Endothelial cell of umbilical vein (primary cell): Measurements from ENCODE around the gene LGALS12. TPM values are rescaled to one million over a fixed set of nuclear protein-coding genes. Genes with fewer than 3 reads are reported as not detected.

Source experiments
- BruUV-seq: library from RNA; stranded (reverse); fragments of 400-500 nt; replicated peaks from 2 replicates; lab custom pipeline; 2021; lab: Mats Ljungman, UMichigan
- CTCF ChIA-PET: fragments of 300-600, 350-600 bp; sonication (Branson Sonifier 250); formaldehyde crosslinking; loops from one replicate; lab custom pipeline; 2021; ENCODE audit warnings: antibody characterized with exemption, inconsistent platforms; lab: Charles Lee
- POLR2A ChIA-PET: fragments of 300-600, 350-600 bp; sonication (Branson Sonifier 250); formaldehyde crosslinking; loops from one replicate; lab custom pipeline; 2021; ENCODE audit warnings: antibody characterized with exemption, inconsistent platforms; lab: Charles Lee
- DNase-seq: peaks from one replicate; pipeline ENCODE4 v3.0.0-alpha.2; 2011; ENCODE audit warnings: low read depth, low spot score
- FAIRE-seq: peaks from 2 replicates; lab custom pipeline; 2011; peaks lifted over from hg19 to GRCh38; lab: Jason Lieb, UNC
- H2AFZ ChIP-seq: 2 replicates; pipeline ENCODE4 v1.6.0; 2012; ENCODE audit warnings: low read depth, low read length, control low read depth, inconsistent platforms
- H3K27ac ChIP-seq: 2 replicates; pipeline ENCODE4 v1.5.1; 2011; ENCODE audit warnings: low read depth, mild to moderate bottlenecking, control low read depth, low read length, moderate library complexity; ENCODE audit not compliant: insufficient read depth
- H3K27me3 ChIP-seq, 2 experiments: 2 replicates each; pipeline versions ENCODE4 v1.6.0 to v1.6.1; 2011; ENCODE audit warnings: low read length in 2 of 2, mixed read lengths in 1 of 2; ENCODE audit not compliant: control insufficient read depth in 2 of 2, insufficient read depth in 2 of 2
- H3K36me3 ChIP-seq, 2 experiments: 2 replicates in 1 of 2; 3 replicates in 1 of 2; pipeline ENCODE4 v1.5.1; 2011; ENCODE audit warnings: low read length in 2 of 2, mild to moderate bottlenecking in 1 of 2, moderate library complexity in 1 of 2; ENCODE audit not compliant: control insufficient read depth in 2 of 2, insufficient read depth in 2 of 2; ENCODE audit errors: extremely low read depth in 1 of 2
- H3K4me1 ChIP-seq: 3 replicates; pipeline ENCODE4 v1.5.1; 2011; ENCODE audit warnings: mild to moderate bottlenecking, low read length; ENCODE audit not compliant: control insufficient read depth, insufficient read depth; ENCODE audit errors: extremely low read depth
- H3K4me2 ChIP-seq: 2 replicates; pipeline ENCODE4 v1.6.1; 2011; ENCODE audit warnings: low read length, control low read depth, mixed read lengths; ENCODE audit not compliant: insufficient read depth
- H3K4me3 ChIP-seq, 3 experiments: fragments of 200-600 bp in 1 of 3; sonication (generic), shearing (Covaris generic) in 1 of 3; replicated peaks in 1 of 3; 2 replicates each; pipeline ENCODE4 v1.5.1; 2011 to 2016; ENCODE audit warnings: control low read depth in 3 of 3, low read length in 3 of 3, mild to moderate bottlenecking in 2 of 3, inconsistent platforms in 1 of 3, low read depth in 1 of 3, moderate library complexity in 1 of 3; ENCODE audit not compliant: insufficient read depth in 1 of 3
- H3K79me2 ChIP-seq: 2 replicates; pipeline ENCODE4 v1.6.0; 2012; ENCODE audit warnings: low read length, inconsistent platforms; ENCODE audit not compliant: control insufficient read depth, insufficient read depth
- H3K9ac ChIP-seq: replicated peaks from 2 replicates; pipeline ENCODE3; 2011; ENCODE audit warnings: low read length, control low read depth; ENCODE audit not compliant: insufficient read depth; ENCODE audit errors: extremely low read depth
- H3K9me1 ChIP-seq: replicated peaks from 3 replicates; pipeline ENCODE4 v1.6.0; 2011; ENCODE audit warnings: mild to moderate bottlenecking, low read length; ENCODE audit not compliant: control insufficient read depth, insufficient read depth; ENCODE audit errors: extremely low read depth
- H3K9me3 ChIP-seq: replicated peaks from 2 replicates; pipeline ENCODE4 v1.5.1; 2012; ENCODE audit warnings: low read length, inconsistent platforms; ENCODE audit not compliant: control insufficient read depth, insufficient read depth
- H4K20me1 ChIP-seq: replicated peaks from 2 replicates; pipeline ENCODE3; 2011; ENCODE audit warnings: mild to moderate bottlenecking, low read length; ENCODE audit not compliant: control insufficient read depth, insufficient read depth; ENCODE audit errors: extremely low read depth
- CTCF ChIP-seq, 2 donors: IDR thresholded peaks; 1 replicate in 1 of 2; 2 replicates in 1 of 2; pipeline ENCODE4 v1.5.1; 2011; ENCODE audit warnings: low read length in 2 of 2, mild to moderate bottlenecking in 2 of 2, moderate library complexity in 2 of 2, control low read depth in 1 of 2, inconsistent platforms in 1 of 2, low read depth in 1 of 2; ENCODE audit not compliant: insufficient read depth in 1 of 2; ENCODE audit errors: extremely low read depth in 1 of 2
- EZH2 ChIP-seq: IDR thresholded peaks from 2 replicates; pipeline ENCODE4 v1.6.1; 2012; ENCODE audit warnings: borderline replicate concordance, low read depth, mild to moderate bottlenecking, moderate library complexity, low read length, inconsistent platforms; ENCODE audit not compliant: severe bottlenecking
- FOS ChIP-seq: IDR thresholded peaks from 2 replicates; pipeline ENCODE4 v1.6.1; 2011; ENCODE audit warnings: mild to moderate bottlenecking, low read length, moderate library complexity, borderline replicate concordance; ENCODE audit not compliant: insufficient read depth
- GATA2 ChIP-seq: IDR thresholded peaks from 2 replicates; pipeline ENCODE4 v1.7.0; 2011; ENCODE audit warnings: low read depth, mild to moderate bottlenecking, moderate library complexity, mixed read lengths, low read length; ENCODE audit not compliant: insufficient read length, insufficient read depth
- JUN ChIP-seq: IDR thresholded peaks from 2 replicates; pipeline ENCODE4 v1.6.1; 2011; ENCODE audit warnings: borderline replicate concordance, low read depth; ENCODE audit not compliant: insufficient read length, insufficient read depth
- MAX ChIP-seq: IDR thresholded peaks from 2 replicates; pipeline ENCODE4 v1.6.1; 2011; ENCODE audit not compliant: insufficient read depth, insufficient read length
- MYC ChIP-seq: IDR thresholded peaks from one replicate; pipeline ENCODE4 v1.6.1; 2011; ENCODE audit warnings: mild to moderate bottlenecking, low read depth, low read length
- POLR2A ChIP-seq: IDR thresholded peaks from 2 replicates; pipeline ENCODE4 v1.6.1; 2012; ENCODE audit warnings: low read depth, mild to moderate bottlenecking, control low read depth, low read length
- POLR2AphosphoS5 ChIP-seq: IDR thresholded peaks from 2 replicates; pipeline ENCODE4 v1.6.1; 2012; ENCODE audit warnings: low read depth, mild to moderate bottlenecking, control low read depth, low read length, moderate library complexity; ENCODE audit not compliant: insufficient read depth
- dilution Hi-C: fragments of 300-500 bp; cut with MboI; formaldehyde crosslinking; loops from one replicate; pipeline ENCODE4 v1.15.0; 2019; ENCODE audit warnings: low sequenced_read_pairs; ENCODE audit not compliant: extremely low pct_ligation_motif_present
- intact Hi-C: fragments of 100-400 bp; cut with micrococcal nuclease; formaldehyde crosslinking; loops from one replicate; pipeline ENCODE4 v1.10.0; 2022
- polyA plus RNA-seq, 4 experiments: library from polyadenylated mRNA; depleted of rRNA in 3 of 4; stranded (reverse) in 3 of 4; unstranded in 1 of 4; fragments of >200 nt; gene quantifications; 2 replicates each; pipeline versions ENCODE4 v1.2.1 to v1.2.3, GENCODE V29; 2011 to 2012; ENCODE audit warnings: missing spikeins in 1 of 4
- total RNA-seq: library from RNA; stranded (reverse); gene quantifications from 2 replicates; pipeline ENCODE4 v1.2.3, GENCODE V29; 2021

The LGALS12 gene
- total and polyA plus RNA-seq, 2 donors (not counting 3 experiments of a cell fraction or from before 2014, with no cell fraction given), result not detected

- TF ChIP-seq CTCF (IDR thresholded peaks at IDR 0.05; ENCODE audit: extremely low read depth in 1 of 2, insufficient read depth in 1 of 2, low read depth in 1 of 2, low read length in 2 of 2) (no peak), EZH2 (no peak), JUN (no peak), MYC (no peak), FOS (no peak), POLR2AphosphoS5 (no peak), MAX (no peak), POLR2A (no peak), GATA2 (no peak)
- no TSS peak for BruUV-seq
- H3K4me1 ChIP-seq, result peaks cover 3% of the 10 kb centered on the region
- H3K27me3 ChIP-seq, result peaks cover 37 to 51% of the 10 kb centered on the region in 2 experiments
- H3K9me1 ChIP-seq, result no peaks in the 10 kb centered on the region
- H3K9ac ChIP-seq, result no peak overlapping the region
- H3K36me3 ChIP-seq, result no peaks in the 10 kb centered on the region
- no peaks in the 10 kb centered on the region for H3K9me3 ChIP-seq
- FAIRE-seq (no peak), DNase-seq (no peak)
- no peak overlapping the region for H3K4me3 ChIP-seq
- H4K20me1 ChIP-seq, result no peaks in the 10 kb centered on the region
- H2AFZ ChIP-seq, result no peak overlapping the region
- no peak overlapping the region for H3K27ac ChIP-seq
- H3K79me2 ChIP-seq, result no peaks in the 10 kb centered on the region
- H3K4me2 ChIP-seq, result no peak overlapping the region
- ChIA-PET POLR2A (no interaction called here), CTCF (interaction anchor here (1.3 to 4.1 kb wide), 2 partner anchors 9 to 249 kb away, joined by 4 to 18 read pairs; no protein-coding TSS in a partner anchor)
- dilution Hi-C loops (no loop called here), intact Hi-C loops (no loop called here)
These were observed 17.1 kb upstream of the LGALS12 start for GRCh38 chr11:63488789-63489188.
